ENCODE data around the gene NHLRC3. TPM values are rescaled to one million over a fixed set of nuclear protein-coding genes. Genes with fewer than 3 reads are reported as not detected.
A peak's percentile ranks its signal among the peaks of the same experiment; 100 is the strongest.

The NHLRC3 gene
- total and polyA plus RNA-seq, 2 of the 8 experiments (the other 6 are each of a cell fraction or from before 2014, with no cell fraction given) = 13.1 to 16.9 TPM

GRCh38 chr13:39072842-39073241 lies 34.6 kb downstream of the NHLRC3 start:
- Histone ChIP-seq H3K4ac (replicated peaks; ENCODE audit: insufficient read length, low read depth, low read length) (peak overlapping the region; percentile 53), H2BK15ac (ENCODE audit: low read length) (no peak overlapping the region), H3K36me3 (ENCODE audit: control insufficient read depth in 2 of 4, insufficient read depth in 4 of 4, low read length in 3 of 4) (no peaks in the 10 kb centered on the region), H3K79me2 (ENCODE audit: control insufficient read depth in 1 of 2, insufficient read depth in 2 of 2, low read length in 2 of 2) (no peaks in the 10 kb centered on the region), H2BK120ac (replicated peaks; ENCODE audit: low read depth, low read length) (no peak overlapping the region), H4K8ac (ENCODE audit: extremely low read depth, insufficient read depth, low read length) (no peak overlapping the region), H4K5ac (ENCODE audit: insufficient read length, low read depth, low read length) (no peak overlapping the region), H3K9me3 (ENCODE audit: insufficient read depth in 2 of 2, low read depth in 1 of 2, low read length in 1 of 2) (no peaks in the 10 kb centered on the region), H3K14ac (ENCODE audit: insufficient read length) (no peak overlapping the region), H3K23ac (ENCODE audit: insufficient read length) (no peak overlapping the region), H4K91ac (replicated peaks; ENCODE audit: insufficient read length, low read length) (no peak overlapping the region), H3K56ac (replicated peaks; ENCODE audit: insufficient read length, low read depth, low read length) (no peak overlapping the region), H3K4me2 (ENCODE audit: insufficient read depth in 1 of 2, low read depth in 2 of 2, low read length in 2 of 2) (no peak overlapping the region), H3K23me2 (ENCODE audit: low read depth, low read length) (no peaks in the 10 kb centered on the region), H4K20me1 (replicated peaks in 1 of 2; ENCODE audit: control insufficient read depth in 1 of 2, insufficient read depth in 2 of 2, low read length in 2 of 2) (no peaks in the 10 kb centered on the region), H3K4me1 (replicated peaks in 1 of 4; ENCODE audit: control insufficient read depth in 3 of 4, insufficient read depth in 4 of 4, low read length in 3 of 4) (no peaks in the 10 kb centered on the region; a peak in 1 of 7 replicates), H3K18ac (ENCODE audit: extremely low read depth, low read length) (no peak overlapping the region), H3K27ac (ENCODE audit: low read depth, low read length) (no peak overlapping the region), H2BK20ac (ENCODE audit: low read length) (no peak overlapping the region), H2AK5ac (ENCODE audit: low read depth, low read length) (no peak overlapping the region), H3K27me3 (replicated peaks in 1 of 4; ENCODE audit: control insufficient read depth in 3 of 4, extremely low read depth in 1 of 4, insufficient read depth in 3 of 4, low read length in 3 of 4) (no peaks in the 10 kb centered on the region), H2AFZ (ENCODE audit: low read length) (no peak overlapping the region), H2BK12ac (ENCODE audit: low read depth, low read length) (no peak overlapping the region), H3K79me1 (ENCODE audit: low read depth, low read length) (no peaks in the 10 kb centered on the region), H3K9ac (replicated peaks in 1 of 4; ENCODE audit: extremely low read depth in 1 of 4, low read depth in 3 of 4, low read length in 3 of 4) (no peak overlapping the region), H3K4me3 (ENCODE audit: extremely low read depth in 1 of 4, insufficient read depth in 2 of 4, low read depth in 3 of 4, low read length in 4 of 4) (no peak overlapping the region), H2BK5ac (ENCODE audit: low read depth, low read length) (no peak overlapping the region)
- 84% methylated on average over 2 of the region's 2 CpGs; no CpG with 5 or more reads in 1 of the 2 experiments for WGBS, 2 experiments (ENCODE audit: extremely low coverage in 1 of 2, insufficient coverage in 1 of 2, insufficient read length in 1 of 2, insufficient replicate concordance in 2 of 2, low coverage in 1 of 2, low lambda C conversion rate in 2 of 2, missing lambda C conversion rate in 1 of 2)
- CTCF ChIA-PET (ENCODE audit: partially characterized antibody) = interaction anchor here (0.8 to 2.2 kb wide), 5 partner anchors 9 to 546 kb away, joined by 3 to 9 read pairs (median 3); no protein-coding TSS in a partner anchor
- POLR2A ChIA-PET (ENCODE audit: partially characterized antibody) = no interaction called here
- no peak for DNase-seq (ENCODE audit: low read depth in 1 of 2, low spot score in 2 of 2)
- no peak for FAIRE-seq
